GM12875 (cell line): ENCODE measurements around the gene RBX1.

Experiments
- H3K4me3 ChIP-seq: one replicate; pipeline ENCODE4 v1.5.1; 2011; ENCODE audit warnings: low read depth, low read length, control low read depth
- CTCF ChIP-seq: IDR thresholded peaks from 2 replicates; pipeline ENCODE4 v1.5.1; 2011; ENCODE audit warnings: low read depth, mild to moderate bottlenecking, control low read depth, inconsistent platforms, low read length, moderate library complexity, borderline replicate concordance; ENCODE audit not compliant: insufficient read depth

The RBX1 gene

DNA sequence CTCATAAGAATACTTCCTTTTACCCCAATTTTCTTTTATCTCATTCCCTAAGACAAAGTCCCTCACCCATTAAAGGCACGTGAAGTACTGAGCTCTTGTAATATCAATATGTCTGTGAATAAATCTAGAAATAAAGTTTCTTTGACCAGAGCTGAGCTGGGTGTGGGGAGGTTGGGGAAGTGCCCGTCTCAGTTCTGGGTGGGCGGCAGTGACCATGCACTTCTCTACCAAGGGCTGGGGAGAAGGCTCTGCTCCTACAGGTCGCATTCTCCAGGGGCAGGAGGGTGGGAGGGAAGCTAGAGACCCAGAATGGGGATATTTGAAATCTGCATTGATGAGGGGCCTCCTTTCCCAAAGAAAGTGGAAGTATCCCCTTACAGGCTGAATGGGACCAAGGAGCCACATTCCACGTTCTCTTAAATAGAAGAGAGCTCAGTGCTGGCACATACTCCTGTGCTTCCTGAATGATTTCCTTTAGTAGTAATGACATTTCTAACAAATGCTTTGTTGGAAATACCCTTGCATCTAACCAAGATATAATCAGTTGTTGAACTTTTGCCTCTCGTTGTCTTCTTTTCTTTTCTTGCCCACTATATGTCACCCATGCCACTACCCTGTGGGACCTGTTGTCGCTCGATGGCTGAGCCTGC lies 16.1 kb downstream of the RBX1 start:
- H3K4me3 ChIP-seq: no peak overlapping the region
- TF ChIP-seq CTCF: no peak

GRCh38 chr22:40972587-40972986 lies 21.4 kb downstream of the RBX1 start:
- no peak for TF ChIP-seq CTCF
- no peak overlapping the region for H3K4me3 ChIP-seq

GRCh38 chr22:40973144-40973543 lies 22.0 kb downstream of the RBX1 start:
- no peak overlapping the region for H3K4me3 ChIP-seq
- no peak for TF ChIP-seq CTCF

DNA sequence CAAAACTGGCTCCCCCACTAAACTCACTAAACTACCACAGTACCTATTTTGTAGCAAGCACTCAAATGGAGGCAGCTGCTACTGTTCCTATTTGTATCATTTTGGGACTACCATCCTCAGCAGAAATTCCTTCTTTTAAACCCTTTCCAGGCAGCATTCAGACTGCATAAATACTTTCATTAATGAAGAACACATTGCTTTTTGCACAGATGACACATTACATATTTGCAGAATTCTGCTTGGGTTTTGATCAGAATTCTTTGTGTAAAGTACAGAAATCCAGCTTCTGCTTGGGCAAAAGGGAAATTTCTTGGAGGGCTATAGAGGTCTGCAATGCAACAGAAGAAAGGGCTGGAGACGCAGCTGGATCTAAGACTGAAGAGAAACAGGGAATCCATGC lies 24.2 kb downstream of the RBX1 start:
- H3K4me3 ChIP-seq: no peak overlapping the region
- TF ChIP-seq CTCF: no peak

DNA sequence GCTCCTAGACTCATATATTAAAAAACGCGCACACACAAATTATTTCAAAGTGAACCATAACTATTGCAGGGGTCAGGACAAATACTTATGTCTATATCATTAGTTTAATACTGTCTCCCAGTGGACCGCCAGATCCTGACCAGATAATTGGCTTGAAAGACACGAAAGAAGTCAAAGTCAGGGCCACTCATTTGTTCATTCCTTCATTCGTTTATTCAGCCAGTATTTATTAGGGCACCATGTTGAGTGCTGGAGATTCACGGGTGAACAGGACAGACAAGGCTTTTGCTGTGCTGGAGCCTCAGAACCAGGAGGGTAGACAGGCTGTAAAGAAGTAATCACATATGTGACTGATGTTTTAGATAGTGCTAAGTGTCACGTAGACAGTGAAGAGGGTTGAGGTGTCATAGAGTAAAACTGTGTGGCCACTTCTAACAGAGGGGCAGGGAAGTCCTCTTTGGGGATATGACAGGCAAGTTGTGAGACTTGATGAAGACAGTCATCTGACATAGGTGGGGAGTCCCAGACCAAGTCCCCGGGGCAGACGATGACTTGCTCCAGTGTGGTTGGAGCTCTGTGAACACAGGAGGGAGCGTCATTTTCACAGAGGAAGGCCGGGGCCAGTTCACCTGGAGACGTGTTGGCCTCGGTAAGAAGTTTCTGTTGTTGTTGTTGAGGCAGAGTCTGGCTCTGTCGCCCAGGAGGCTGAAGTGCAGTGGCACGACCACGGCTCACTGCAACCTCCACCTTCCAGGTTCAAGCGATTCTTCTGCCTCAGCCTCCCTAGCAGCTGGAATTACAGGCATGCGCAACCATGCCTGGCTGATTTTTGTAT lies 25.9 kb downstream of the RBX1 start:
- H3K4me3 ChIP-seq: no peak overlapping the region
- TF ChIP-seq CTCF: no peak

- no peak overlapping the region for H3K4me3 ChIP-seq
- no peak for TF ChIP-seq CTCF
Observed at GRCh38 chr22:40979198-40979597, 28.0 kb downstream of the RBX1 start.

- TF ChIP-seq CTCF: no peak
- H3K4me3 ChIP-seq: no peak overlapping the region
Observed at GRCh38 chr22:40979871-40980270, 28.7 kb downstream of the RBX1 start.
